HG02852 (cell line): ENCODE results near the gene RNF220.

Experiments used
- ATAC-seq: cut with Tn5 transposase; IDR thresholded peaks from one replicate; pipeline ENCODE4 v1.9.1; 2021; ENCODE audit warnings: mild to moderate bottlenecking, moderate library complexity; ENCODE audit not compliant: unreplicated experiment

Gene RNF220

GRCh38 chr1:44515416-44515815 lies 110.4 kb downstream of the RNF220 start:
- ATAC-seq = no peak

- ATAC-seq = no peak
Measured at GRCh38 chr1:44519035-44519676, 114.1 kb downstream of the RNF220 start.

- no peak for ATAC-seq
Measured at GRCh38 chr1:44521378-44522080, 116.5 kb downstream of the RNF220 start.

GRCh38 chr1:44523593-44524591 lies 118.8 kb downstream of the RNF220 start:
- no peak for ATAC-seq

GRCh38 chr1:44524655-44525500 lies 119.8 kb downstream of the RNF220 start:
- ATAC-seq = no peak

DNA sequence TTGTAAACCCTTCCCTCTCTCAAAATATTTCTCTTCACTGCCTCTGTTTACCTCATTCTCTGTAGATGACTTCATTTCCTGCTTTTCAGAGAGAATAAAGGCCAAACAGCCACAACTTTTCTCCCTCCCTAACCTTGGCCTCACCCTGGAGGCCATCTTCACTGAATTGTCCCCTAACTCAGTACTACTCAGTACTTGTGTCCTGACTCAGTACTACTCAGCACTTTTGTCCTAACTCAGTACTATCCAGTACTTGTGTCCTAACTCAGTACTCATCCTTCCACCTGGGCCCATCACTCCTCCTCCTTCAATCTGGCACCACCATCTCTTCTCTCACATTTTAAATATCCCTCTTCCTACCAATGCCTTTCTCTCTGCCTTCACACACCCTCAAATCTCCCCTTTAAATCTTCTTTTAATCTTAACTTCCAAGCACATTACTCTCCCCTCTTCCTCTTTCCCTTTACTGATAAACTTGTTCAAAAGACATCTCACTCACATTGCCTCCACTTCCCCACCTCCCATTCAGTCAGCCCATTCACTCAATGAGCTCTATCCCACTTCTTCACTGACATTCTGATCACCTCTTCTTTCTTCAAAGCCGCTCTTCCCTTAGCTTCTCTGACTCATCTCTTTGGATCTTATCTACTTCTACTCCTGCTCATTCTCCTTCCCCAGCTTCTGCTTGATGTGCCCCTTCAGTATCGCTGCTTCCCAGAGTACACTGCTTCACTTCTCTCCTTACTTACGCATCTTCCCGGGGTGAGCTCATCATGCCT lies 121.4 kb downstream of the RNF220 start:
- ATAC-seq = no peak

DNA sequence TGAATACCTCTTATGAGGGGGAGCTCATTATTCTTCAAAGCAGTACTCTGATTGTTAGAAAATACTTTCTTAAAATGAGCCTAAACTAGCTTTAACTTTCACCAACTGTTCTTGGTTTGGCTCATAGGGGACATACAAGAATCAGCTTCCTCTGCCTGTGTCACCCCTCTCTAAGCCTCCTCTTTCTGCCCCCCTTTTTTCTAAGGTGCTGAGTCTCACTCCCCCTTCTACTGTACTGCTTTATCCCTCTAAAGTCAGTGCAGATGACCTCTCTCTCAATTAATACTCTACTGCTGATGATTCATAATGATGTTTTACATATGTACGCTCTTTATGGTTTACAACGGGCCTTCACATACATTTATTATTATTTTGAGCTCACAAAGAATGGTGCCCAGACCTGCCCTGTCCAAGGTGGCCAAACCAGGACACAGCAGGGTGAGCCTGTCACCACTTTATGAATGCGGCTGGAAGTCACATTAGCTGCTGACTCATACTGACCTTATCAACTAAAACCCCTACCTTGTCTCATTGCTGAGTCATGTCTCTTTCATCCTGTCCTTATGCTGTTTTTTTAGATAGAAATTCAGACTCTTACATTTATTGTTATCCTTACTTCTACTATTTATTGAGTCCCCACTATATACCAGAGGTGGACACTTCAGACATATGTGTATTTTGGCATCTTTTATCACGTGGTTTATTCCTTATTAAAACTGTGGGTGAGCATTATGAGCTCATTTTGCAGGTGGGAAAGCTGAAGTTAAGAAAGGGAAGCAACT lies 126.9 kb downstream of the RNF220 start:
- no peak for ATAC-seq

DNA sequence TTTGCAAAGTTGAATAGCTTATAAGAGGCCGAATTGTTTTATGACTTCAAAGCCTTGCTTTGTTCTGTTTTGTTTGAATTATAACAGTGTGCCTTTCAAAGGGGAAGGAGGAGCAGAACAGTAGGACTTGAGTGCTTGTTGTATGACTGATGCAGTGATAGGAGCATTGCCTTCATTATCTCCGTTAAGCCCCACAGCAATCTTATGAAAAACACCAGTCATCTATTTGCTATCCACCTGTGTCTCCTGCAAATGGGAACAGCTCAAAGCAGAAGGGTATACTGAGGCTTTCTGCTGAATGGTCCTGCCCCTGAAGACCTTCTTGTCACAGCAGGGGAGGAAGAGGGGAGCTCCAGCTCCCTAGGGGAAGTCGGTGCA lies 127.5 kb downstream of the RNF220 start:
- no peak for ATAC-seq

DNA sequence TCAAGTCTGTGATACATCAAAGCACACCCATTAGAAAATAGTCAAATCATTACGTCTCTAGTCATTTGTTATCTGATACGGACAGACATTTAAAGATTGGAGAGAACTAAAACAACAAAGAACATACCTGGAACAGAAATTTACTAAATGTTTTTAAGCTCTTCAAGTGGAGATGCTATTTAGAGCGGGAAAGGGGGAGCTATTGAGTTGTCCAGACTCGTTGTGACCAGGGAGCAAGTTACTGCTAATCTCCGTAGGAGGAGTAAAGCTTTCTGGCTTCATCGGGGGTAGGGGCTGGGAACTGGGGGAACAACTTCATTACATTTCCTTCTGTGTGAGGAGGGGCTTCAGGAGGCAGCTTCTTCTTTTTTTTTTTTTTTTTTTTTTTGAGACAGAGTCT lies 129.7 kb downstream of the RNF220 start:
- no peak for ATAC-seq

- ATAC-seq = no peak
Measured at GRCh38 chr1:44536357-44537209, 131.5 kb downstream of the RNF220 start.

GRCh38 chr1:44537538-44537937 lies 132.5 kb downstream of the RNF220 start:
- ATAC-seq = no peak

DNA sequence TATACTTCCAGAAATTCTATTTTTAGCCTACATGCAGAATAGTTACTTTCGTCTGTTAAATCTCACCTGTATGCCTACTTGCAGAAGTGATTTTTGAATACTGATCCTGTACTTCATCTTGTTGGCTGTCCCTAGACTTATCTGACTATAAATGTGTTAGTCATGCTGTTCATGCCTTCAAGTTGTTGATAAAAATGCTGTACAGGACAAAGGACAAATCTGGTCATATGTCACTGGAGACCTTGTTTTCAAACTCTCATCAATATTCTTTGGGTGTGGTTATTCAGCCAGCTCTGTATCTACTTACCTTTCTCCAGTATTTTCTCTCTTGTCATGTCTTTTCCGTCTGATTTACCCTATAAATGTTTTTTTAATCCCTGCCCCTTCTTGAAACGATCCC lies 132.9 kb downstream of the RNF220 start:
- no peak for ATAC-seq

DNA sequence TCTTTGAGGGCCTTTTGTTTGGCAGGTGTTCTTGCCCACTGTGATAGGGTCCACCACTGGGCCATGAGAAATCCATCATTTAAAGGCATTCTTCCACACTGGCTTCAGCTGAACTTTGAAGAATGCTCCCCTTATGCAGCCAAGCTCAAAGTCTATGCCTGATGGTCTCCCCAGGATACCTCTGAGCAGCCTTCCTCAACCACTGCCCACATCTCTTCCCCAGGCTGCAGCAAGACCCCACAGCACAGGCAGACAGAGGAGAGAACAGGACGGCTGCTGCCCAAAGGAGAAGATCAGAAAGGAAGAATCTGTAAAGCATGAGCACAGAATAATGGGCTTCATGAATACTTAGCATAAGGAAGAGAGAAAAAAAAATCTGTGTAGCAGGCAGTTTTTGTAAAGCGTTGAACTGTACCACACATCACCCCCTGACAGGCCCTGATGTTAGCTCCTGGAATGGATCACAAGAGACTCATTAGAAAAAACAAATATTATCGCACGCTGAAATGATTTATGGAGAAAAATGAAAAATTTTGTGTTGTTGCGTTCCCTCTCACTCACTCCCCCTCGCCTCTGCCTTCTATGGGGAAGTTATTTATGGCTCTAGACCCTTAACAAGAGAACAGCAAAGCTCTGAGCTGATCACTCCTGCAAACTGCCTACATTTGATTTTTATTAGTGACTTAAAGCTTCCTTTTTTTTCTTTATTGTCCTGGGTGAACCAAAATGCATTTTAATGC lies 135.1 kb downstream of the RNF220 start:
- no peak for ATAC-seq

- no peak for ATAC-seq
Measured at GRCh38 chr1:44542420-44543063, 137.5 kb downstream of the RNF220 start.

GRCh38 chr1:44543064-44543744 lies 138.1 kb downstream of the RNF220 start:
- no peak for ATAC-seq

DNA sequence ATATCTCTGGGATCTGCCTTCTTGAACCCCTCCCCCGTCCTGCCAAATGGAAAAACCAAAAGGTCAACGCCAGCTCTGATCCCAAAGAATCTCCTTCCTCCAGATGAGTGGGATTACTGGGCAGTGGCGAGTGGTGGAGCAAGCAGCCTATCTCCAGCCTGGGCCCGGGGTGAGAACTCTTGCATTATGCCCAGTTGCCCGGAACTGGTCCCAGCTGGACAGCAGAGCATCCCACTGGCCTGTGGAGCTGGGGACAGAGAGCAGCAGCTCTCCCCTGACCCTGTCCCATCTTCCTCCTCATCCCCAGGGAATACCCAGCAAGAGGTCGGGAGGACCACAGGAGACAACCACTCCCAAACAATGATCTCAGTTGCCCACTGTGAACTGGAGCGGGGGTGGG lies 138.7 kb downstream of the RNF220 start:
- ATAC-seq = no peak
